OCI-LY7 (cell line): Measurements from ENCODE around the gene ZNF697.

Experiments
- EZH2phosphoT487 ChIP-seq: fragments of 200-600 bp; sonication (generic); IDR thresholded peaks from 2 replicates; pipeline ENCODE4 v1.6.1; 2018; ENCODE audit warnings: low read depth, borderline replicate concordance, mild to moderate bottlenecking, mixed run types, antibody characterized with exemption, low read length, moderate library complexity, mixed read lengths
- TF ChIP-seq, protein P1 (sequence below): fragments of 200-600 bp; sonication (generic); conservative IDR thresholded peaks from 2 replicates; pipeline ENCODE4 v1.5.1; 2014; ENCODE audit warnings: mild to moderate bottlenecking, antibody characterized with exemption, low read length, moderate library complexity, mixed read lengths

DNA sequence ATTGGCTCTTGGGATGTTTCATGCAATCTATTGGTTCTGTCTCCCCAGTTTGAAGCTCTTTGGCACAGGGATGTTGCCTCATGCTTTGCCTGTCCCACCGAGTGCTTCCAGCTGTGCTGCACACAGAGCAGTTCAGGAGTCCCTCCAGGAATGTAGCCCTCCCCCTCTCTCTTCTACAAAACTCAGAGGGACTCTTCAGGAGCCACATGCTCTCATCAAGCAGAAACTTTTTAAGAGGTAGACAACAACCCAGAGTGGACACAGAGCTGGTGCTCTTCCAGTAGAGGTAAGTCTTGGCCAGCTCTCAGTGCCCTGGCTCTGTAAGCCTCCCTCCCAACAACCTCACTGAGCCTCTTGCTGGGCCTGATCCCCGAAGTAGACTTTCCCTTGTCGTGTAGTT is 11.6 kb upstream of the ZNF697 start:
- TF ChIP-seq, protein P1, sequence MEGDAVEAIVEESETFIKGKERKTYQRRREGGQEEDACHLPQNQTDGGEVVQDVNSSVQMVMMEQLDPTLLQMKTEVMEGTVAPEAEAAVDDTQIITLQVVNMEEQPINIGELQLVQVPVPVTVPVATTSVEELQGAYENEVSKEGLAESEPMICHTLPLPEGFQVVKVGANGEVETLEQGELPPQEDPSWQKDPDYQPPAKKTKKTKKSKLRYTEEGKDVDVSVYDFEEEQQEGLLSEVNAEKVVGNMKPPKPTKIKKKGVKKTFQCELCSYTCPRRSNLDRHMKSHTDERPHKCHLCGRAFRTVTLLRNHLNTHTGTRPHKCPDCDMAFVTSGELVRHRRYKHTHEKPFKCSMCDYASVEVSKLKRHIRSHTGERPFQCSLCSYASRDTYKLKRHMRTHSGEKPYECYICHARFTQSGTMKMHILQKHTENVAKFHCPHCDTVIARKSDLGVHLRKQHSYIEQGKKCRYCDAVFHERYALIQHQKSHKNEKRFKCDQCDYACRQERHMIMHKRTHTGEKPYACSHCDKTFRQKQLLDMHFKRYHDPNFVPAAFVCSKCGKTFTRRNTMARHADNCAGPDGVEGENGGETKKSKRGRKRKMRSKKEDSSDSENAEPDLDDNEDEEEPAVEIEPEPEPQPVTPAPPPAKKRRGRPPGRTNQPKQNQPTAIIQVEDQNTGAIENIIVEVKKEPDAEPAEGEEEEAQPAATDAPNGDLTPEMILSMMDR, result no peak
- no peak for TF ChIP-seq EZH2phosphoT487
